Left renal cortex interstitium (tissue), 4 donors: Measurements from ENCODE around the gene AGAP1. TPM values are rescaled to one million over a fixed set of nuclear protein-coding genes. Genes with fewer than 3 reads are reported as not detected.

Experiments used
- DNase-seq, 4 donors: peaks; one replicate each; pipeline ENCODE4 v3.0.0-alpha.2; 2013; ENCODE audit warnings: low read depth in 4 of 4, low spot score in 2 of 4, missing footprints in 1 of 4
- polyA plus RNA-seq, 4 donors: library from polyadenylated mRNA; unstranded; fragments of 120-200 nt; gene quantifications; one replicate each; pipeline ENCODE4 v1.2.1, GENCODE V29; 2013; ENCODE audit not compliant: insufficient read length in 4 of 4

AGAP1 gene
- polyA plus RNA-seq, 4 donors: 18.1 to 22.7 (median 19.7) TPM

DNA sequence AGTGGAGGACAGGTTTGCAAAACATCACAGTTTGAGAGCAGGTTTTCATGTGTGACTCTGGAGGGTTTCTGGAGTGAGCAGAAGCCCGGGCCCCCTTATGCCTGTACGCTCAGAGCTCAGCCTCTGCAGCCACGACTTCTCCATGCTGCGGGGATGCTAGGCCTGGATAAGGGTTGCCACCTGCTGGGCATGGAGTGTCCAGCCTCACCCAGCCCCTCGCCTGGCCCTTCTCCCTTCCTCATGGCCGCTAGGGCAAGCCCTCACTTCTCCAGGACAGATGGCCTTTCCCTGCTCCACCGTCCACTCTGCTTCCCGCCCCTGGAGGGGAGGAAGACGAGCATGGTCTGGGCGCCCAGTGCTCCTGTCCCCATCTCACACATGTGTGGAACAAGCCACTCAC lies 355.6 kb downstream of the AGAP1 start:
- DNase-seq: no peak

DNA sequence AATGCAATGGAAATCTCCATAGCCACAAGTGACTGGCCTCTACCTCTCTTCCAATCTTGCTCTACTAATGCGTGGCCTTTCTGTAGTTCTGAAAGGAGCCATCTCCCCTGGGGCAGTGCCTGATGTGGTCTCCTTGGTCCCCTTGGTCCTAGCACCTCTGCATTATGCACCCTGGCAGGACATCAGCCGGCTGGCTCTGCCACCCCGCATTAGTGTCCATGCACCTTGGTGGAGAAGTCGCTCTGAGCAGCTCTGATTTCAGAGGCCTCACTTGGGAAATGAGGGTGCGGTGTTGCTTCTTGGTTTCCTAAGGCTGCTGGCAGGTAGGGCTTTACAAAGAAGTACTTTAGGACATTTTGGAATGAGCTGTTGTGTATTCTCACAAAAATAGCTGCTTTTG lies 356.4 kb downstream of the AGAP1 start:
- no peak for DNase-seq

DNA sequence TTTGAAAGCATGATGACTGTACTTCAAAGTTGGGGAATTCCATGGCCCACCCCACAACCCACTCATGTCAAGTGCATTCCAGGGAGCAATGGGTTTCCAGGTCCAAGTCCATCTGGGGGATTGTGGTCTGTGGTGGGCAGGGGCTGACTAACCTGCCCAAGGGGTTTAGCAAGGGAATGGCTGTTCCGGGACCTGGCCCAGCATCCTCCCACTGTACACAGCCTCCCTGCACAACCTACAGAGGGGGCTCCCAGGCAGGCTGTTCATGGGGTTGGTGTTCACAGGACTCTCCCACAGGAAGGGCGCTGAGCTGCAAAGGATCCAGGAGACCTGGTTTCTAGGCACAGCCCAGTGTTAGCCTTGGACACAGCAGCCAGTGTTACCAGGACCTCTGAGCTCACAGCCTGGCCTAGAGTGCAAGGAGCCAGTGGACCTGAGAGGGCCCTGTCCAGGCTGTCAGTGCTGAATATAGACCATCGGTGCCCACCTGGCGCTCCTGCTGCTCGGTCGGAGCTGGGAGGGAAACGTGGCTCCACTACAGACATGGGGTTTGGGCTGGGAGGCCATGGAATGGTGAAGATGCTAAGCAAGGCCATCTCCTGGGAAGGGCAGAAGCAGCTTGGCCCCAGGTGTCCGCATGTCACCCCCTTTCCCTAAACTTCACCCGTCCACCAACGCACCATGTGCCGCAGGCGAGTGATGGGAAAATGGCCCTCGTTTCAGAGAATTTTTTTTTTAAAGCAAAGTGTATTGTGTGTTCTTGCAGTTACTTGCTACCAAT lies 357.1 kb downstream of the AGAP1 start:
- DNase-seq: no peak

DNA sequence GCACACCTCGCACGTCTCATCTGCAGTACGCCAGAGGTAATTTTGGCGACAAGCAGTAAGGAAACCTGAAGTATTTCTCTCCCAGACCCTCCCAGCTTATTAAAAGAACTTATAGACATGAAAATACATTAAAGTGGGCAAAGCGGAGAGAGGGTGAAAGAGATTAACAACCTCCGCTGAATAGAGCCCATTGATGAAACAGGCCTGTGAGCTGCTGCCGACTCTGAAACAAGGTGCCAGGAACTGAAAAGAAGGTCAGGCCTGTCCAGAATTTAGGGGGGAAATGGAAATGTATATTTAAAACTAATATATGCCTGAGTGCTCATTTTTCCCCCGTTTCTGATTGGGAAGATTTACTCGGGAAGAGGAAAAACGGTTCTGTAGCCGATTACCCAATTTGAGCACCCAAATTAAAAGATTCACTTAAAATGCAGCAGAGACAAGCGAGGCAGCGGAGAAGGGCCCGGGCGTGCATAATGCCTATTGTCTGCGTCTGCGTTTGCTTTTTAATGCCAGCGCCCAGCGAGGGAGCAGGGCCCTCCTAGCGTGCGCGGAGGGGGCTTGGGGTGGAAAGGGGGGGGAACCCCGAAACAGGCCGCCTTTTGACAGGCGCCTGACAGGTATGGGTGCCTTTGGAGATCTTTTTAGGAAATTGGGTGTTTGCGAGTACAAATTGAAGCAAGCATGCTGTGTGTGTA lies 358.1 kb downstream of the AGAP1 start:
- DNase-seq: no peak

DNA sequence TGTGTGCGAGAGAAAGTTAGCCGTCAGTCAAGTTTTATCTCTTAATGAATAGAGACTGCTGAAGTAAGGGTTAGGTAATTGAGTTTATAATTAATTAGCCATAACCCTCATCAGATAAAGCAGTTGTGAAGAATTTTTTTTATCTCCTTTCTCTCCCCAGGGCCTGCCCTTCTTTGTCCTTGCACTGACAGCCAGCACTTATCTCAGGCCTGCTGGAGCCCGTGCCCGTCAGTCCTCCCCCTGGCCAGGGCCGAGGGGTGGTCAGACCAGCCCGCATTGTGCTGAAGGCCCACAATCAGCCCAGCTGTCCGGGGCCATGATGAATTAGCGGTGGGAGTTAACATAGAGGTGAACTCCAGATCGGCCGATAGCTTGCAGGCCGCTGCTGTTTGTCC lies 358.7 kb downstream of the AGAP1 start:
- no peak for DNase-seq

DNA sequence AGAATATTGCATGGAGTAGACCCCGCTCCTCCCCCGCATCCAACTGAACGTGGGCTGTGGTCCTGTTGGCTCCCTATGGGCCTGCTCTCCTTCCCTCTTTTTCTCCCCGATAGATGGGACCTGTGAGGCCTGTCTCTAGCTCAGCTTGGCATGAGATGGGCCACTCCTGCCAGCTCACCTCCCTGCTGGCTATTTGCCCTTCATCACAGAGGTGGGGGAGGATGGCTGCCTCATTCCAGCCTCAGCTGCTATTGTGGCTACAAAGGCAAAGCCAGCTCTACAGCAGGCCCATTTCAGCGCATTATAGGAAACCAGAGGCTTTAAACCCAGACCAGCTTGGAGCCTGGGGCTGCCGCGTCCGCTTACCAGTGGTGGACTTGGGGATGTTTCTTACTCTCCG lies 360.4 kb downstream of the AGAP1 start:
- DNase-seq: no peak

DNA sequence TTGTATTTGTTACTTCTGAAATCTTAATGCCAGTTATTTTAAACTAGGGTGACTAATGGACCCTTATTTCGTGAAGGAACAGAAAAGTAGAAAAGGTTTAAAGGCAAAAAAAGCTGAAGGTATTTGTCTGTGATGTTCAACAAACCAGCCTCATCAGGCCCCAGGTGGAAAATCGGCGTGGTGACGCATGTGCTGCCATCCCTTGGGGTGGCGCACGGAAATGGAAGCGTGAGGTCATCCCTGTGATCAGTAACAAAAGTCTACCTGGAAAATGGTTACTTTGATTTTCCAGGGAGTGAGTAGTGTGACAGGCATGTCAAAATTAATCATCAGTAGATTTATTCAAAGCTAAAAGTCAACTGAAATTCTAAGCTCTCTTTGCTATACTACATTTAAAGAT lies 361.2 kb downstream of the AGAP1 start:
- DNase-seq: no peak

DNA sequence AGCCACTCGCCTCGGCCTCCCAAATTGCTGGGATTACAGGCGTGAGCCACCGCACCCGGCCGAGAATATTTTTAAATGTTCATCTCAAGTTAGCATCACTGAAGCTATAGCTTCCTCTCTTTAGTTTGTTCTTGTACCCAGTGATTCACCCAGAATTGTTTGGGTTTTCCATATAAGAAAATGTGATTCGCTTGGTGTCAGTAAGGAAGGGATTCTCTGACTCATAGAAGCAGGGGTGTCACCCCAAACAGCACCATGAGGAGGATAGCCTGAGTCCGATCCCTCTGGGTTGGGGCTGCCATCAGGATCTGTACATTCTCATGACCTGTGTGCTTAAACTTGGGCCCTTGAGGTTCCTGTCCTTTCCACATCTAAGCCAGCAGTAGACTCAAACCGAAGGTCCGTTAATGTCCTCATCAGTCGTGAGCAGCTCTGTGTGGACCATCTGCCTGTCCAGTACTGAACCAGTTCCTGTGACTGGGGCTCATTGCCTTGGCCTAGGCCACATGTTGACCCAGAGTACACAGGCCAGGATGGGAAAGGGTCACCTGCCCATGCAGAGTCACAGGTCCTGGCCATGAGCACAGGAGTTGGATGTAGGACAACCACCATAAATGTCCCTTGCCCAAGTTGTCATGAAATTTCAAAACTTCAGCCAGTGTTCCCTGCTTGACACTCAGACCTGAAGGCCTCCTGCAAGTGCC lies 362.5 kb downstream of the AGAP1 start:
- DNase-seq: no peak

DNA sequence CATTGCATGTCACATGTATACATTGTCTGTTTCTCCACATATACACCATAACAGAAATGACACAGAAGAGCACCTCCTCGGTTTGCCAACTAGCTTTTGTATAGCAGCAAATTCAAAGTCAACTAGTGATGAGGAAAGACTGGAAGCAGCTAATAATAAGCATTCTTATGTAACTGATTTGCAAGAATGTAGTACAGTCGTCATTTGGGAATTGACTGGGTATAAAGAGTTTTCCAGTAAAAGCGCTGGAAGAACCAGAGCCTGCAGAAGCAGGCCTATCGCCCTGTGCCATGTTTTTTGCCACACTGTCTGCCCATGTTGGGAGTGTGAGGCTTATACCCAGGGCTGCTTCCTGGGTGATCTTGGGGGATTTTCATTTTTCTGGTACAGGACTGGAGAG lies 363.8 kb downstream of the AGAP1 start:
- no peak for DNase-seq

DNA sequence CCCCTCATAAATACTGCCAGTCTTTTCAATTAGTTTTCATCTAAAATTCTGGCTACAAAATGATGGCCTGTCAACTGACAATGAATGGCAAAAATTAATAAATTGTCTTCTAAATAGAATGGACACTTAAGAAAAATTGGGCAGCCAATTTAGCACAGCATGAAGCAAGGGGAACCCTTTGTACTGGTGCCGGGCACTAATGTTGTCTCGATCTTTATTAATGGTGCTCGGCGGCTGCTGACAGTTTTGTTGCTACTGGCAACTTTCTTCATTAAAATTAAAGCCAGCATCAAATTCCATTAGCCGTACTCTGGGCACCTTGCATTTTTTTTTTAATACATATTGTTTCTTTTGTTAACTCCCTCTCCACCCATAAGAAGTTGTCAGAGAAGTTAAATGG lies 365.0 kb downstream of the AGAP1 start:
- no peak for DNase-seq

DNA sequence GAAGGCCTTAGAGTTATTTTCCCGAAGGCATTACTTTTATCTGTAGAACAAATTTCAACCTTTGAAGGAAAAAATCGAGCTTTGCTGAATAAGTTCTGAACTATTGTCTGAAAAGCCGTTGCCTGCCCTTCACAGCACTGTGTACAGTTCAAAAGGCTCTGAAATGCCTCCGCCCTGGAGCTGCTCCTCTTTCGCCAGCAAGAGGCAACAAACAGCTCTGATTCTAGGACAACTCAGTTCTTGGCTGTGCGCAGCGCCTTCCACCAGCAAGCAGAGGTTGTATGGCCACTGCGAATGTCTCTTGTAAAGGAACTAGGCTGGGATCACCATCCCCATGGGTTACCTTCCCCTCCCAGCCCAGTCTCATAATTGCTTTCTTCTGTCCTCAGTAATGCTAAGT lies 365.8 kb downstream of the AGAP1 start:
- DNase-seq: no peak

DNA sequence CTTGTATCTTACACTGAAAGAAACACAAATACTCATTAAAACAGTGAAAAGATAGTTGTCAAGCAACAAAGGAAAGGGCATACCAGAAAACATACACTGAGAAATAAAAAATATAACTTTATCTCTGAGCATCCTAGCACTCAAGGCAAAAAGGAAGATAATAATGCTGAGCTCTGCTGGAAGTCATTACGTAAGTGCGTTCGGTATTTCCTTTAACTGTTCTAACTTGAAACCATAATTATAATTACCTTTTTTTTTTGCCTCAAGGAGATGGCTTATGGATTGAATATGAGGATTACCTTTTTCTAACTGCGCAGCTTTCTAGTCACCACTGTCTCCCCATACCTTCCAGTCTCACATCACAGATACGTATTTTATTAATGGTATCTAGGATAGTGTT lies 366.3 kb downstream of the AGAP1 start:
- no peak for DNase-seq

DNA sequence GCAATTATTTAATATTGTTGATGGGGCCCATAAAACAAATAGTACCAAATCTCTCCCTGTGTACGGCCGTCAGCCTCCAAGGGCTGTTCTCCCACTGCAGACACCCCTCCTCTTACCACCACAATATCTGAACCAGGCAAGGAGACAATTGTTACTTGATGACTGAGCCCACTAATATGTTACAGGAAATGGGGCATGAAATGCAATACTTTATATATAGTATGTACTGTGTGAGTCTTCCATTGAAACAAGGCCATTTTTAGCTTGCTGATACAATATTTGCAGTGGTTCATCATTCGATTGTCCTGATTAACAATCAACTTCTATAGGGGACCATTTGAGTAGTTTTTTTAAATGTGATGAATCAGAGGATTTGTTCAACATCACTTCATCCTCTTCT lies 367.0 kb downstream of the AGAP1 start:
- DNase-seq: no peak

DNA sequence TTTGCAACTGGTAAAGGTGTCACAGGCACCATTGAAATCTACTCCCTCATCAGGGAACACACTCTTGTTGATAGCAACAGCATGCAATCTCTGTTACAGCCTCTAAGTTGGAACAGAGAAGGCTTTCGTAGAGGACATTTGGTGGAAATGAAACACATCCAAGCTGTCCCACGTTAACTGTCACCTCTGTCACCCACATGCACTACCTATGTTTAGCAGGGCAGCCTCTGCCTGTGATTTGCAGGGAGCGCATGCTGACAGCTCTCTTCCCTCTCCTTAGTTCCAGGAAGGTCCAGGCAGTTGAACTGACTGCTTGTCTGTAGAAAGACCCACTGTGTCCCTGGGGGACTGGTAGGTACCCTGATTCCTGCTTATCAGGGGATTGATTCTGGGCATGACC lies 367.5 kb downstream of the AGAP1 start:
- DNase-seq: no peak

DNA sequence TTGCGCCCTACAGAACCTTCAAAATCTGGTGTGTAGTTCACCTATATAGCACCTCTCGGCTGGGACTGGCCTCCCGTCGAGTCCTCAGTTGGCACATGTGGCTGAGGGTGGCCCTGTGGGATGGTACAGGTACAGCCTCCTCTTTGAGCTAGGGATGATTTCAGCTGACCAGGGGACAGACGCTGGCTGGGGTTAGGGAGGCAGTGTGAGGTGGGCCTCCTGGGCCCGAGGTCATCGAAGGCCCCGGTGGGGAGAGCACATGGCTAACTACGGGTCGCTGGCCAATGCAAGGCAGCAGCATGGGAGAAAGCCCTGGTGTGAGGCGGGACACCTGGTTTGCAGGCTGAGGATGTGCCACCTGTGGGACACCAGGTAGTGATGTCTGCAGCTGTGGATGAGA lies 369.6 kb downstream of the AGAP1 start:
- no peak for DNase-seq

DNA sequence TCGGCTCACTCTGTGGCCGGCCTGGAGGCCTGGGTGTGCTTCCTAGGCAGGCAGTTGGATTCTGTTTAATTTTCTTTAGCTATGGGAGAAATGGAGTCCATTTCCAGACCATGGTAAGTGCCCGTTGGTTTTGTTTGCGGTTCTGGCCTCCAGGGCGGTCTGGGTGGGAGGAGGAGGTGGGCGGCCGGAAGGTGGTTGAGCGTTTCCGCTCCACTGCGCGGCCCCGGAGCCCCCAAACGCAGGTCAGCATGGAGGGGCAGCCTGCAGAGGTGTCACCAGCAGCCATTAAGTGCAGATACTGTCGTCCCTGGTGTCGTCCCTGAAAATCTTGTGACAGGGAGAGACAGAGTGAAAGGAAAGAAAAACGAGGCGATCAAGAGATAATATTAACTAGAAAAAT lies 370.5 kb downstream of the AGAP1 start:
- DNase-seq: no peak

DNA sequence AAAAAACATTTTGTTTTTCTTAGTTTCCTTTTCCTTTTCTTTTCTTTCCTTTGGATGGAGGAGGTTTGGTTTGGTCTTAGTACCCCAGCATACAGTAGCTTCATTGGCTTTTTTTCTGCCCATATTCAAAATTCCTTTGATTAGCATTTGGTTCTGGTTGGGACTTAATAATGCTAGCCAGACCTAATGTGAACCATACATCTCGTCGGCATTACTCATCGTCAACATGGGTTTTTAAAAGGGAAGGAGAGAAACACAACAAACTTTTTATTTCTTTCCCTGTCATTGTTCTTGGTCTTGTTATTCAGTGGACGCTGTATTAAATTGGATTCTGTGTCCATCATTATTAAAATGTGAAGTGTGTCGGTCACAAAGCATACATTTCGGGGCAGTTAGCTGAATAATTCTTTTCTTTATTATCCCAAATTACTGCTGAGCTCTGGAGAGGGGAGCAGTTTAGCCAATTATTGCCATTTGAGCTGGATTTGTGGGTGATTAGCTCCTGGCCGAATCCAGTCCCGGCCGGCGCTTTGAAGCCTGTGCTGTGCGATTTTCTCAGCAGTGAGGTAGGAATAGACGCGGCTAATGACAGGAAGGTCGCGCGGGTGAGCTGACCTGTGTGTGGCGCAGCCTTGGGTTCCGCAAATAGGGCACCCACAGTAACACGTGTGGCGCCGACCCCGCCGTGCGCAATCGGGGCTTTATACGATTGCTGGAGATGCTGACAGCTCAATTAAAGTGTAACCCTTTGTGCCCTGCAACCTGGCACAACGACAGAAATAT lies 371.1 kb downstream of the AGAP1 start:
- no peak for DNase-seq

DNA sequence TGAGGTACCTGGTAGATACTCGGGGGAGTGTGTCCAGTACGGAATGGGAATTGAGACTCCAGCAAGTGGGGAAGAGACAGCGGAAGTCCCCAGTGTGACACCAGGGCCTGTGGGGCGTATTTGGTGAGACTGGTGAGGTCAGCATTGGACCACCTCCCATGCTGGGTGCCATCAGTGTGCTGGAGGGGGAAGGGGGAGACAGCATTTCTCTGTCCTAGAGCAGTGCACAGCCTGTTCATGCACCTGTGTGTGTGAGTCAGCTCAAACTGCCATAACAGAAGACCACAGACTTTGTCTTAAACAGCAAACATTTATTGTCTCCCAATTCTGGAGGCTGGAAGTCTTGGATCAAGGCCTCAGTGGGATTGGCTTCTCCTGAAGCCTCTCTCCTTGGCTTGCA lies 372.5 kb downstream of the AGAP1 start:
- no peak for DNase-seq

DNA sequence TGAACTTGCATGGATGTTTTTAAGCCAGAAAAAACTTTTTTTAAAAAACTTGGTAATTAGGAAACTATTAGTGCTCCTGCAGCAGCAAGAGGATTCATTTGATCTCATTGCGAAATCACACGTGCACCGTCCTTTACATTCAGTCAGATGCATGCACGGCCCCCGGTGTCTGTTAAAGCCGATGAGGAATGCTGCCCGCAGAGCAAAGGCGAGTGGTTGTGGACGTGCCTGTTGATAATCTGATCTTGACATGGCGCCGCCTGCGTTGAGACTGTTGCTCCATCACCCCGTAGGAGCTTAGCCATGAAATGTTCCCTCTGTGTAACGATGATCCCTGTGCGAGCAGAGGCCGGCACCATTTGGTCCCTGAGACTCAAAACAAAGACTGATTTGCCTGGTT lies 374.4 kb downstream of the AGAP1 start:
- no peak for DNase-seq

DNA sequence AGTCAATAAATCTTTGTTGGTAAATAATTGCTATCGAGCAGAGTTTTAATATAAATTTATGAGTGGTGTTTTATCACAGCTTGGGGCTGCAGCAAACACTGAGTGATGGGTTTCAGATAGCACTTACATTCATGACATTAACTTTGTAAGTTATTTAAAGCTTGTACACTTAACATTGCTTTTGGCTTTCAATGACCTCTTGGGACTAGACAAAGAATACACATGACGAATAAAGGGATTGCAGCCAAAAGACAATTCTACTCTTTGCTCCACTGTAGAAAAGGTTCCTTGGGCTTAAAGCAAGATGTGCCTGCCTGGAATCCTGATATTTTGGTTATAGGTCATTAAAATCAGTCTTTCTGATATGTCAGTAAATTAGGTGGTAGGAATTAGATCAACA lies 374.8 kb downstream of the AGAP1 start:
- DNase-seq: no peak

DNA sequence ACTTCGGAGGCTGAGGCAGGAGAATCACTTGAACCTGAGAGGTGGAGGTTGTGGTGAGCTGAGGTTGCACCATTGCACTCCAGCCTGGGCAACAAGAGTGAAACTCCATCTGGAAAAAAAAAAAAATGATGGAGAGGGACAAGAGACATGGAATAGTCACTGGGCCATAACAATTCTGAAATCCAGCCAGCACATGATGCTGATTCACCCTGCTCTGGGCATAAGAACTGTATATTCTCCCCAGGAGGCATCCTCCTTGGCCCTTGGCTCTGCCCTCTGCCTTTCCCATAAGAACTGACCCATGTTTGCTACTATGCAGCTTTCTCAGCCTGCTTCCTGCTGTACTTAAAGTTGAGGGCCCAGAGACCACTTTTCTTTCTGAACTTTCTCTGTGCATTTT lies 376.7 kb downstream of the AGAP1 start:
- DNase-seq: no peak
